Activated CD4-positive, CD25-positive, alpha-beta regulatory T cell treated with anti-CD3 and anti-CD28 coated beads, Interleukin-2, amount 50 U/mL, for 24 hours (primary cell): ENCODE measurements around the gene UBN2.
"Not testable (repeated sequence)": the region's sequence is repeated elsewhere in the genome, so short reads cannot be mapped to it uniquely, and the experiment has no call there.

Experiments
- ATAC-seq, 2 donors: fragments of 150-1000 bp; cut with Tn5 transposase; one replicate each; pipeline ENCODE4 v1.10.0; 2021; ENCODE audit warnings: mild to moderate bottlenecking in 1 of 2, moderate library complexity in 1 of 2

Gene UBN2

DNA sequence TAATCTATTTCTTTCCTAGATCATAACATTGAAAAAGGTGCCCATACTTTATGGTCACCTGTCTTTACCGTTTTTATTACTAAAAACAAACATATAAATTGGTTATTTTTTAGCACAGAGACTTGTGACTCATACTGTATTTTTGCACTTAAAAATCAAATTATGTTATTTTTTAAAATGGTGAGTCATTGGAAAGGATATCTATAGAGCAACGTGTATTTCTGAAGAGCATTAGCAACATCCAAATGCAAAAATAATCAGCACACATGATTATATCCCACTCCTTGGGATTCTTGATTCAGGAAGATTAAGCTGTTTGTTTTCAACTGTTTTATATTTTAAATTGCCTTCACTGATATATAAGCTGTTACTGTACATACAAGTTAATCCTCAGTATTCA lies 69.4 kb downstream of the UBN2 start:
- no peak for ATAC-seq

DNA sequence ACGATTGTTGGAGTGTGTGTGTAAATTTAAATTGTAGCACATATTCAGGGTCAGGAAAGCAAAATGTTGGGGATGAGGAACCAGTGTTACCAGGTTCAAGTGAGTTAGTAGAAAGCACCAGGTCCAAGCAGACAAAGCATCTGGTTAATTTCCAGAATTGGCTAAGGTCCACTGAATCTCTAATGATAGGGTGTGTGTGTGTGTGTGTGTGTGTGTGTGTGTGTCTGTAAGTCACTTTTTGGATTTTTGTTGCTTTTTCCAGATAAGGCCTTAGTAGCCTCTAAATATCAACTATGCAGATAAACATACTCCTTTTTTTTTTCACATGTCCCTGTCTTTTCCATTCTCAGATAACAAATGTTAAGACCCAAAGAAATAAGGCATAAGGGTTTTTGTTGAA lies 73.5 kb downstream of the UBN2 start:
- ATAC-seq, result no peak

DNA sequence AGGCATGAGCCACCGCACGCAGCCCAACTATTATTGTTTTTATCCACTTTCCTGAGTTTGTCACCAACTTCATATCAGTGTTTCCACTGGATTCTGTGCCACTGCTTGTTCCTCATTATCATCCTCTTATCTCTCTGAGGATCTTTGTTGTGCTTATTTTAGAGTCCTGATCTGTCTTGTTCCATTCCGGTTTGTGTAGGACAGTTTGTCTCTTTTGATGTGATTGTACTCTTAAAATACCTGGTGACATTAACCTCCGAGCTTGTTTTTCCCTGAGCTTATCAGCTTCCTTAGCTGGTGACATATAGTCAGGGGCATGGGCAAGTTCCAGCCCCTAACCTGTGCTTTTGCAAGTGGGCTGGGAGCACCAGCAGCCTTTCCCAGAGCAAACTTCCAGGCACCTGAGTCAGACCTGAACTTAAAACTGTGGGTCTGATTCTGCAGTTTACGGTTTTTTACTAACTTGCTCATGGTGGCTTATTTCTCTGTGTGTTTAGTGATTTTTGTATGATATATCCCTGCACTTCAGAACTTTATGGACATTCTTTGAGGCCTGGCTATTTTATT lies 87.0 kb downstream of the UBN2 start:
- no peak for ATAC-seq

DNA sequence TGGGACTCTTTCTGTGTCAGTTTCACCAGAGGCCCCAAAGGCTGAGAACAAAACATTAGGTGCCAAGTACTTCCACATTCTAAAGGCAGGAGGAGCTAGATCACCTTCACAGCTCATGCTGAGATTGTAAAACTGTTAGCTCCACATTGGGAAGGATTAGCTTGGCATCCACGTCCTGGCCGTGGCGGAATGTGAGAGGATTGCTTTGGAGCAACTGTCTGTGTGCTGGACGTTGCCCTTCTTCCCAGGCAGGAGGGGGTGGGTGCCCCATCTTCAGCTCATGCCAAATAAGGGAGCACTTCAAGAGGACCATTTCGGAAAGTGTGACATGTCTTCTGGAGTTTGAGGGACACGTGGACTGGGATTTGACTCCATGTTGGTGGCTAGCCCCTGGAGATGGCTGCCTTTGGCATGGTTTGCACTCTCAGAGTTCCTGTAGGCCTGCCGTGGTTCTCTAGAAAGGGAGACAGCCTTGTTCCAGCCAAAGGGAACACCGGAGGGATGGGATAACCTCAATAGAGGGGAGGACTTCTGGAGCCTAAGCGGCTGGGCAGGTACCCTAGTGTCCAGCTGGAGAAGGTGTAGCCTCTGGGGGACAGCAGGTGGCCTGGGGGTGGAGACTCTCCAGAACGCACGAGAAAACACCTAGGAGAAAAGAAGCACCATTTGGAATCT lies 90.2 kb downstream of the UBN2 start:
- no peak for ATAC-seq

DNA sequence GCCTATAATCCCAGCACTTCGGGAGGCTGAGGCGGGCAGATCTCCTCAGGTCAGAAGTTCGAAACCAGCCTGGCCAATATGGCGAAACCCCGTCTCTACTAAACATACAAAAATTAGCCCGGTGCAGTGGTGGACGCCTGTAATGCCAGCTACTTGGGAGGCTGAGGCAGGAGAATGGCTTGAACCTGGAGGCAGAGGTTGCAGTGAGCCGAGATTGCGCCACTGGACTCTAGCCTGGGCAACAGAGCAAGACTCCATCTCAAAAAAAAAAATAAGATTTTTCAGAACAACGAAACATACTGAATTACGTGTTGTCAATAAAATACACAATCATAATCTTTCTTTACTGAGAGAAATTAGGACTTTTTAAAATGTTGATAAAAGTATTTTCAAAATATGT lies 93.7 kb downstream of the UBN2 start:
- not testable (repeated sequence) for ATAC-seq

DNA sequence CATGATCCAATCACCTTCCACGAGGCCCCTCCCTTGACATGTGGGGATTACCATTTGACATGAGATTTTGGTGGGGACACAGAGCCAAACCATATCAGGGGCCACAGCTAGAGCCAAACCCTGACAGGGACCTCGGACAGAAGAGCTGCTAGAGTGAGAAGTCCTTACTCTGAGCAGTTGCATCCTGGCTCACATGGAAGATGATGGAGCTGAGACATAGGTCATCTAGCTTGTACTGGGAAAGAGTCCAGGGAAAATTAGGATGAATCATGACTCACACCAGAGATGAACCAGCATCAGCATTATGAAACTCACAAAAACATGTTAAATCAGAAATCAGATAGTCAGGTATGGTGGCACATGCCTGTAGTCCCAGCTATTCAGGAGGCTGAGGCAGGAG lies 97.3 kb downstream of the UBN2 start:
- ATAC-seq, result no peak

DNA sequence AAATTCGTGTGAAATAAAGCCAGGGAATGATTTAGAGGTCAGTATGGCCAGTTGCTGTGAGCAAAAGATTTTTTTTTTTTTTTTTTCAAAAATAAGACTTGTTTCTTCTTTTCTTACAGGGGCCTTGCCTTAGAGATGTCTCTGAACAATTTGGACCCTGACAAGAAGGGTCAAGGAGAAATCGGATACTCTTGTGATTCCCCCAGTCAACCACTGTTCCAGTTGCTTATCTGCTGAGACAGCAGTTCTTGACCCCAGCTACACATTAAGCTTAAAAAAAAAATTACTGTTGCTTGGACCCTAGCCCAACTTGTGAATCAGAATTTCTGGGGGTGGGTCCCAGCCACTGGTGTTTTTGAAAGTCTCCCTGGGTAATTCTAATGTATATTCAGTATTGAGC lies 98.1 kb downstream of the UBN2 start:
- ATAC-seq, result no peak

DNA sequence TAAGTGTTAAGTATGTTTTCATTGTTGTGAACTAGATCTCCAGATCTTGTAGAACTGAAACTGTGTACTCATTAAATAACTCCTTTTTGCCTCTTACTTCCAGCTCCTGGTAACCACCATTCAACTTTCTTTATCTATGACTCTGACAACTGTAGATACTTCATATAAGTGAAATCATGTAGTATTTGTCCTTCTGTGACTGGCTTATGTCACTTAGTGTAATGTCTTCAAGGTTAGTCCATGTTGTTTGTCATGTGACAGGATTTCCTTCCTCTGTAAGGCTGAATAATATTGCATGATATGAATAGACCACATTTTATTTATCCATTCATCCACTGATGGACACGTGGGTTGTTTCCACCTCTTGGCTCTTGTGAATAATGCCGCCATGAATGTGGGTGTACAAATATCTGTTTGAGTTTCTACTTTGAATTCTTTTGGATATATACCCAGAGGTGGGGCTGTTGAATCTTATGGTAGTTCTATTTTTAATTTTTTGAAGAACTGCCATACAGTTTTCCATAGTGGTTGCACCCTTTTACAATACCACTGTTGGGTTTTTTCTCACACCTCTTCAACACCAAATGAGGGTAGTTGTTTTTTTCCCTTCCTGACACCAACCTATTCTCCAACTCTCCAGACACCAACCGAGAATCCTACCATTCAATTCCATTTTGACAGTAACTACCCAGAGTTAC lies 99.4 kb downstream of the UBN2 start:
- ATAC-seq, result peak; percentile 77 to 78

DNA sequence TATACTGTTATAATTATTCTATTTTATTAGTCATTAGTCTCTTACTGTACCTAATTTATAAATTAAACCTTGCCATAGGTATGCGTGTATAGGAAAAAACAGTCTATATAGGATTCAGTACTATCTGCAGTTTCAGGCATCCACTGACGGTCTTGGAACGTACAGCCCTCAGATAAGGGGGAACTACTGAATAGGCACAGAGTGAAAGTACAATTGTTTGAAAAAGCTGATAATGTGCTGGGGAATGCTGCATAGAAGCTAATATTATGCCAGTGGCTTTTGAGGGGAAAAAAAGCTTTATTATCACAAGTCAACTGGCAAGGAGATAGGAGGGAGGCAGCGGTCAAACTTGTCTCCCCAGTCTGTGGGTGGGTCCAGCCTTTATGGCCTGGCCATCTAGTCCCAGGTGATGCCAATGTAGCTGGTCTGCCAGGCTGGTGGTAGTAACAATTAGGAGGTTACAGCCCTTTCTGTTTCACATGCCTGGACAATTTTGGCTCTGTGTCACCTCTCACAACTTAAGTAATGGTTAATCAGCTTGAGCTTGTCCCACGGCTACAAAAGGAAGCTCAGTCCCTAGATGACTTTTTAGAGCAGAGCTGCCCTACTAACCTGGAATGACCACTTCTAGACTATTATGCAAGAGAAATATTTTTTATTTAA lies 101.8 kb downstream of the UBN2 start:
- ATAC-seq, result no peak

DNA sequence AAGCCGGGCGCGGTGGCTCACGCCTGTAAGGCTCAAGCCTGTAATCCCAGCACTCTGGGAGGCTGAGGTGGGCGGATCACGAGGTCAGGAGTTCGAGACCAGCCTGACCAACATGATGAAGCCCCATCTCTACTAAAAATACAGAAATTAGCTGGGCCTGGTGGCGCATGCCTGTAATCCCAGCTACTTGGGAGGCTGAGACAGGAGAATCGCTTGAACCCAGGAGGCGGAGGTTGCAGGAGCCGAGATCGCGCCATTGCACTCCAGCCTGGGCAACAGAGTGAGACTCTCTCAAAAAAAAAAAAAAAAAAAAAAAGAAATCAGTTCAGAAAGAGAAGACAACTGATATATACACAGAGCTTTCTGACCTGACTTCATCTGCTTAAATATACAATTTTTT lies 102.4 kb downstream of the UBN2 start:
- not testable (repeated sequence) for ATAC-seq

DNA sequence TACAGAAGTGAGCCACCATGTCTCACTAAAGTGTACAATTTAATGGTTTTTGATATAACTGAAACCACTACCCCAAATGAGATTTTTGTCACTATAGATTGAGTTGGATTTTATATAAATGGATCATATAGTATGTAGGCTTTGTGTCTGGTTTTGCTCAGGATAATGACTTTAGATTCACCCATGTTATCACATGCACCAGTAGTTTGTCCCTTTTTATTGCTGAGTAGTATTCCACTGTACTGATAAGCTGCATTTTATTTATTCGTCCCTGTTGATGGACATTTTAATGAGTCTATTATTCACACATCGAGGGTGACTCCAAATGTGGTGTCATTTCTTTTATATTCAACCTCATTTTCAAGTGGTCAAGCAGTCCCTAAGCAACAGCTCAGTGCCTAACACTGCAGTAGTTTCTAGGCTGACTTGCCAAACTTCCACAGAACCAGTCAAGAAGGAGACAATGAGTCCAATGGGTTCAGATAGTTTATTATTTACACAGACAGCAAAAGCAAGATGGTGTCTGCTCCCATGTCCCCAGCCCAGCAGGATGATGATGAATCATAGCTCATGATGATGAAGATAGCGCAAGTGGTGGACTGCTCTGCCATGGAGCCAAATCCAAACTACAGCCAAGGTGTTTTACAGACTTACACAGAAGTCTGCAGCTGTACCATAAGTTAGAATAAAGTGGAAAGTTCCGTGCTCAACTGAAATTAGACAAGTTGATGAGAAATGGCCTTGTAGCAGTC lies 103.5 kb downstream of the UBN2 start:
- no peak for ATAC-seq

DNA sequence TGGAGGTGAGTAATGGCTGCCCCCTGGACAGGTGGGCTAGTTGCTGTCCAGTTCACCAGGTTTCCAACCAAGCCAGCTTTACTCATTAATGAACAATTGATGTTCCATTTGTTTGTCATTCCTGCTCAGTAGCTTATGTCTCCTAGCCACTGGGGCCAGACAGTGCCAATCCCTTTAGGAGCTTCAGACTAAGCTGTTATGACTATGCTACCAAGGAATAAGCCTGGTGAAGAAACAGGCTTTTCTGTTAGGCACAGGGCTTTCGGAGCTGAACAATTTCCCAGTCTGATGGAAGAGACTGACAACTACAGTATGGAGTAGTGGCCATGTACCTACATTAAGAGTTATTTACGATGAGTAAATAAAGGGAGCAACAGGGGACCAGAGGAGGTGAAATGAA lies 108.0 kb downstream of the UBN2 start:
- no peak for ATAC-seq

DNA sequence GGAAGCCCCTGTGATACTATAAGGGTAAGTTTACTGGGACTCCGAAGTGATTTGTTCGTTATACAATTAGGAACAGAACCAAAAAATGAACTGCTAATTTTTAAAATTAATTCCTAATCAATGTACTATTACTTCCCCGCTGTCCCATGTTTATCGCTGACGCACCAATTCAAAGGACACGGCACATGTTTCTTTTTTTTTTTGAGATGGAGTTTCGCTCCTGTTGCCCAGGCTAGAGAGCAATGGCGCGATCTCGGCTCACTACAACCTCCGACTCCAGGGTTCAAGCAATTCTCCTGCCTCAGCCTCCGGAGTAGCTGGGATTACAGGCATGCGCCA lies 108.6 kb downstream of the UBN2 start:
- ATAC-seq, result no peak

DNA sequence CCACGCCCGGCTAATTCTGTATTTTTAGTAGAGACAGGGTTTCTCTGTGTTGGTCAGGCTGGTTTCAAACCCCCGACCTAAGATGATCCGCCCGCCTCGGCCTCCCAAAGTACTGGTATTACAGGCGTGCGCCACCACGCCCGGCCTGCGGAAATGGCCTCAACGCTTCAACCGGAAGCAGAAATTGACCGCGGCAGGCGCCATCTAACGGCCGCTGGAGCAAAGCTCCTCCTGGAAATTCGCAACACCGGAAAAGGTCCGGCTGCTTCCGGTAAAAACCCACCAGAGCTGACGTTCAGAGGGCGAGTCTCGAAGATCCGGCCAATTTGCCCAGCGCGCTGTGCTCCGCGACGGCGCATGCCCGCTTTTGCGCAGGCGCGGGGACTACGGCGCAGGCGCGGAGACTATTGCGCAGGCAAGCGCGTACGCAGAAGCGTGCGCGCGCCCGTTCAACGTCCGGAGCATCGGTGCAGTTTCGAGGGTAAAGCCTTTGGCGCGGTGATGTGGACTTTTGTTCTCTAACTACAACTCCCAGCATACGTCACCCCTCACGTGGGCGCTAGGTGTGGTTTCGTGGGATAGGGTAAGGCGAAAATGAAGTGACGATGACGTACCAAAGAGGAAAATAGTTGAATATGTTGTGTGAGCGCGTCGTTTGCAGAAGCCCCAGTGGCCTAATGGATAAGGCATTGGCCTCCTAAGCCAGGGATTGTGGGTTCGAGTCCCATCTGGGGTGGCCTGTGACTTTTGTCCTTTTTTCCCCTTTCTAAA lies 109.2 kb downstream of the UBN2 start:
- peak; percentile 83 to 86 for ATAC-seq

DNA sequence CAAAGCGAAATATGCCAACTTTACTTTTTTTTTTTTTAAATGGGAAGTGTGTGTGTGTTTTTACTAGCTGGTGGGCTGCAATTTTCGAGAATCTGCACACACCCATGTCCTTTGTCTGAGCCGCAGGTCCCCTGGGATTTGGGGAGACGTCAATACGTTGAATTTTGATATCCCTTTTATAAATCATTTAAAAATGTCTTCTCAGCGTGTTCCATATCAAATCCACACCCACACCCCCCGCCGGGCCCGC lies 109.7 kb downstream of the UBN2 start:
- no peak for ATAC-seq

DNA sequence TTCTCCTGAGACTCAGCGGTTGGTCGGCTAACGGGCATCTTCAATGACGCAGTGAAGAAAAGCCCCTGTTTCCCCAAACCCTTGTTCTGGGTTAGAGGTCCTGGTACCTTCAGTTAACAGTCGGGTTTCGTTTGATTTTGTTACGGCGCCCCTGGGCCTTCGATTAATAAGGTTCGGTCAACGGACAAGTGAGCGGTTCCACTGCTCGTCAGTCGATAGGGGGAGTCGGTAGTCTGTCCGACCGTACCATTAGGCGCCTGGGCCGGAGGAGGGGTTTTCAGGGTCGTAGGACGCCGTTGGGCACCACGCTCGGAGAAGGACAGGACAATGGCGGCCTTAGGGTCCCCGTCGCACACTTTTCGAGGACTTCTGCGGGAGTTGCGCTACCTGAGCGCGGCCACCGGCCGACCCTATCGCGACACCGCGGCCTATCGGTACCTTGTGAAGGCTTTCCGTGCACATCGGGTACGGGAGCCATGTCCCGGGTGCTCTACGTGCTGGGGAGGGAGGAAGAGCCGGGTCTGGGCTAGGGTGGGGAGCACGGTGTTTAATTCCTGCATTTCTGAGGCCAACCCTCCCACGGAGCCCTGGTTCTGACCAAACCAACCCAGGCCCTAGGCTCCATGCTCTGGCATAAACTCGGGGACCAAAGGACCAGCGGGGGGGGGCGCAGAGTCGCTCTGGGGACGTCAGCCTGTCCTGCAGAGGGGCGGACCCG lies 110.2 kb downstream of the UBN2 start, which contains the start of gene FMC1:
Gene FMC1 (plus strand): TSS at position 280 of the 718 bp plus-strand sequence. CDS start 48 bp downstream, at position 328.
- peak; percentile 57 to 59 for ATAC-seq

DNA sequence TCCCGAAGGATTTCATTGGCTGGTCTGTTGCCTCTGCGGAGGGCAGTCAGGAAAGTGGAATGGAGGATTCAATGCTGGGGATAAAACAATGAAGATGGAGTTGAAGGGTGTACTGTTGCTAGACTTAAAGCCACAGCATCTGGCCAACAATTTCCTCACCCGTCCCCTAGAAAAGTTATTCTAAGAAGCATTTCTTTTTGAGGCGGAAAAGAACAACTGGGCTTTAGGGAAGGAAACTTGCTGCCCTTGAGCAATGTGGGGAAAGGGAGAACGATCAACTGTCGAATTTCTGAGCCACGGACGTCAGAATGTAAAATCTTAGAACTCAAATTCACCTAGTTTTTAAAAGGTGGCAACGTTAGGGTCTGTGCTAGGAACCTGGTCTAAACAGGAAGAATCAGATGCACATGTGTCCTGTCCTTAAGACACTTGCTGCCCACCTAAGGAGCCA lies 110.8 kb downstream of the UBN2 start:
- ATAC-seq, result no peak

DNA sequence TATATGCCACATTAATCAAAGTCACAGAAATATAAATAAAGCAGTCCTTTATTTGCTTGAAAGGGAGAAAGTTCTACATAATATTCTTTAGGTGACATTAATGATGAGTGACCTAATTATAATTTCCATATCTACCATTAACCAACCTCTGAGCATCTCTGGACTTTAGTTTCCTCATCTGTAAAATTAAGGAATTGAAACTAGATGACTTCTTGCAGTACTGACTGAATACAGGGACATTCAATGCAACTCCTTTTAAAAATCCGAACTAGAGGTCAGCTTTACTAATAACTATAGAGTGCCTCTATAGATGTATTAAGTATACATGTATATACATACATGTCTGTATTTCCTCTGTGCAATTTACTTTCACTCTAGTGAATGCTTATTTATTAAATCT lies 114.0 kb downstream of the UBN2 start:
- no peak for ATAC-seq

DNA sequence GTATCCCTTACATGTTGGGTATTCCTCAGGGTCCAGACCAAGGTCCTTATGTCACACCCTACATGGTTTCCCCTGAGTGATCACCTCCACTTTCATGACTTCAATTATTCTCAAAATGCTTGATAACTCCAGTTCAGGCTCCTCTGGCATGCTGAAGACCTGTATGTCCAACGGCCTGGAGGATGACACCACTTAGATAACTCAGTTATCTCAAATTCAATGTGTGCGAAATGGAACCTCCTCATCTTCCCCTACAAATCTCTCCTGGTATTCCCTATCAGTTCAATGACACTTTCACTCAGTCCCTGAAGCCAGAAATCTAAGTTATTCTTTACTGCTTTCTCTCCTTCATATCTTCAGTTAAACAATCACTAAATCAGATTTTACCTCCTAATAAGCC lies 120.0 kb downstream of the UBN2 start:
- ATAC-seq, result no peak

DNA sequence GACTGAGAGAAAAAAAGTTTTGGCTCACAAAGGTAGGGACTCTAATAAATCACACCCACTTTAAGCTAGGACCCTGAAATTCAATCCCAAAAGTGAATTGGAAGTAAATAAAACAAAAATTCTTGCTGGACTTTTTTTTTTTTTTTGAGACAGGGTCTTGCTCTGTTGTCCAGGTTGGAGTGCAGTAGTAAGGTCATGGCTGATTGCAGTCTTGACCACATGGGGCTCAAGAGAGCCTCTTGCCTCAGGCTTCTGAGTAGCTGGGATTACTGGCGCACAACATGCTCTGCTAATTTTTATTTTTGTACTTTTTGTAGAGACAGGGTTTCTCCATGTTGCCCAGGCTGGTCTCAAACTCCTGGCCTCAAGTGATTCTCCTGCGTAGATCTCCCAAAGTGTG lies 123.7 kb downstream of the UBN2 start:
- no peak for ATAC-seq

DNA sequence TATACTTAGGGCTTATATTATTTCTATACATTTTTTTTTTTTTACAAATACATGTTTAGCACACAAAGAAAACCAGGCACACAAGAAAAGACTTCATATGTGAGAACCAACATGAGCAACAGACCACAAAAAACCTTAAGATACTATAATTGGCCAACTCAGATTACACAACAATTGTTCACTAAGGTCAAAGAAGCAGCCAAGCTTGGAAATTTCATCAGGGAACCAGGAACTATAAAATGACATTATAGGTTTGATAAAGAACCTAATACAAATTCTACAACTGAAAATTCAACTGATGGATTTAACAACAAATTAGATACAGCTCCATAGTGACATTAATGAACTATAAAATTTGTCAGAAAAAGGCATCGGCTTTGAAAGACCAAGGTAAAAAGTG lies 124.3 kb downstream of the UBN2 start:
- no peak for ATAC-seq
